Measurements from ENCODE around the gene PTK6.
A peak's percentile ranks its signal among the peaks of the same experiment; 100 is the strongest.
"Not testable (repeated sequence)": the region's sequence is repeated elsewhere in the genome, so short reads cannot be mapped to it uniquely, and the experiment has no call there.

The PTK6 gene

DNA sequence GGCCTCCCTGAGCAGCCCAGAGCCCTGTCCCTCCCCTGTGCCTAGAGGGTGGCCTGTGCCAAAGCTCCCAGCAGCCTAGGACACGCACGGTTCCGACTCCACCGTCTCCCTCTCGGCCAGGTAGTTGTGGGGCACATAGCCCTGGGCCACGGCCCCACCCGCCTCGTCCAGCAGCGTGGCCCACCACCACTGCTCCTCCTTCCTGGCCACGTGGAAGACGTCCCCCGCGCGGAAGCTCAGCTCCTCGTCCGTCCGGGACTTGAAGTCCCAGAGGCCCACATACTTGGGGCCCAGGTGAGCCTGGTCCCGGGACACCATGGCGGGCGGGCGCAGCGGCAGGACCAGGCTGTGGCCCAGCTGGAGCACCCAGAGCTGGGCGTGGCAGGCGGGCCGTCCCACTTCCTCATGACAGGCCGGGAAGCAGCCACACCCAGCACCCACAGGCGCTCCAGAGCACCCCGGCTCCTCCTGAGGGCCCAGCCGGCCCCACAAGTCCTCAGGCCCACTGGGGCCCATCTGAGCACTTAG, at the start of gene PTK6:
Gene PTK6, minus strand, starts transcription at position 380 of the 528 bp plus-strand sequence. Its CDS starts 62 bp downstream, at position 318.
- DNase-seq: no peak

DNA sequence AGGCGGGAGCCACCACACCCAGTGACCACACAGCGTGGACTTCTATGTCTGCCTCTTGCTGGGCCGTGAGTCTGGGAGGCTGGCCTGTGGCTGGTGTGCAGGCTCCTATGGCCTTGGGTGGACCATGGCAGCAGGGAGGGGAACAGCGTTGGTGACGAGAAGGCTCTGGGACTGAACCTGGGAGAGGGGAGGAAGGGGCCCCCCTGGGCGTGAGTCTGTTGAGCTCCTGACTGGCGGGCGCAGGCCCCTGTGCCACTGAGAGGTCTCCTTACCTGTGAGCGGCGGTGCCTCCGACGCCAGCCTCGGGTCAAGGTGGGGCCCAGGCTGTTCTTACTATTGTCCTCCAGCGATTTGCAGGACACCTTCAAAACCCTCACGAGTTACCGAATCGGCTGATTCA, 49.6 kb upstream of the PTK6 start:
- DNase-seq: no peak

DNA sequence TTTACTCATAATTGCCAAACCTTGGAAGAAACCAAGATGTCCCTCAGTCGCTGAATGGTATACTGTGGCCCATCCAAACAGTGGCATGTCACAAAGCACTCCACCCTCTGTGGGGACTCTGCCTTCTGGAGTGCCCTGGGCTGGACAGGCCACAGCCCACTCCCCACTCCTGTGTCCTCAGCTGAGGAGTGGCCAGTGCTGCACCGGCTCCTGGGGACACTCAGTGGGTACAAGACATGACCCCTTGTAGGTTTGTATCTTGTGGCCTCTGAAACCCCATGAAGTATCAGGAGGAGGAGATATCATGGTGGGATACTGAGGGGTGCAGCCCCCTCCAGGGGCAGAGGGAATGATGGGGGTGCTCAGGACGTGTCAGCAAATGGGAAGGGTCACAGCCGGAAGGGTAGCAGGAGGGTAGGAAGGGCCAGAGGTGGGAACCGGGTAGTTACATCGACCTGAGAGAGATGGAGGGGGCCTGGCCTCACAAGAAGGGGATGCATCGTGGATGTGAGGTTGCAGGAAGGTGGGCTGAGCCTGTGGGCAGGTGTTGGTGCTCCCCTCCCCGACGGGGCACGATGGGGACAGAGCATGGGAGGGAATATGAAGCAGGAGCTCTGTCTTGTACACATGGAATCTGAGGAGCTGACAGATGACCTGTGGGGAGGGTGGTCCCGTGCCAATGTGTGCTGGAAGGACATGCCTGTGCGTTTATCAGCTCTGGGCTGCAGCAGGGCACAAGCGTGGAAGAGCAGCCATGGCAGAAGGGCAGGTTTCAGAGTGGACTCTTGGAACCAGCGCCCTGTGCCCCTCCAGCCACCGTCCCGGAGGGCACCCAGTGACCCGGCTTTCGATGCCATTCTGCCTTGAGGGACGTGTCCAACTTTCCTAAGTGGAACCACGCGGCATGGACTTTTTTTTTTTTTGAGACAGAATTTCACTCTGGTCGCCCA, 48.7 kb upstream of the PTK6 start:
- no peak for DNase-seq

DNA sequence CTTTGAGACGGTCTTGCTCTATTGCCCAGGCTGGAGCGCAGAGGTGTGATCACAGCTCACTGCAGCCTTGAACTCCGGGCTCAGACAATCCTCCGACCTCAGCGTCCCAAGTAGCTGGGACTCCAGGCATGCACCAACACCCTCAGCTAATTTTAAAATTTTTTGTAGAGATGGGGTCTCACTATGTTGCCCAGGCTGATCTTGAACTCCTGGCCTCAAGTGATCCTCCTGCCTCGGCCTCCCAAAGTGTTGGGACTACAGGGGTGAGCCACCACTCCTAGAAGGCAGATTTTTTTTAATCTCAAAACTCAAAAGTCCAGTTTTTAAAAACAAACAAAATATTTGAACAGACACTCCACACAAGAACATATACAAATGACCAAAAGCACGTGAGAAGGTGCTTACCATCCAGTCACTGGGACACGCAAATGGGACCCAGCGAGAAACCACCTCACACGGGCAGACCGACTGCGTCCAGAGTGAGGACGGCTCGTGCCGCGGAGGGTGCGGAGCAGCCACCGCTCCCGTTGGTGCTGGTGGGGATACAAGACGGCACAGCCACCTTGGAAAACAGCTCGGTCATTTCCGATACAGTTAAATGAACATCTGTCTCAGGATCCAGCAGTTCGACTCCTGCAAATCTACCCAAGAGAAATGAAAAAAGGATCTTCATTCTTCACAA, 45.3 kb upstream of the PTK6 start:
- no peak for DNase-seq

DNA sequence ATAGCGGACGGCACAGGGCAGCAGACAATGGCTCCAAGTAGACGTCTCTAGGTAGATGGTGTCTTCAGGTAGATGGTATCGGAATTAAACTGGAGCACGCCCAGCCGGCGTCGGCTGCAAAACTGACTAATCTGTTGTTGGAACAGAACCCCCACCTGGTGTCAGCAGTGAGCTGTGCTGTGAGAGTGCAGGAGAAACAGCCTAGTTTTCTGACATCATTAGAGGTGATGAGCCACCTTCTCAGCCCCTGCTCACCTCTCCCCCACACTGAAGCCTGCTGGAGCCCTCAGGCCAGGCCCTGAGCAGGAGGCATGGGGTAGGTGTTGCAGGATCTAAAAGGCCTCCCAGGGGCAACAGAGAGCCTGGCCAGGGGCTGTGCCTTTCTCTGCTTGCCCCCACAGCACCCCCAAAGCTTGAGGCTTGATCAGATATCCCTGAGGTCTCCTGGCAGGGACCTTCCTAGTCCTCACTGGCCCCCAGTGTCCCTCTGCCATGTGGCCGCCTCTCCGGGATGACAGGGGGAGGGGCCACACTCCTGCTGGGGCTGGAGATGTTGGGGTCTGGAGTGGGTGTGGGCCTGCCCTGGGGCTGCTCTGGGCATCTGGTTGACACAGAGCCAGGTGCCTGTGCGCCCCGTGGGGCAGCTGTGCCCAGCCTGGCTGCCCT, 43.8 kb upstream of the PTK6 start:
- DNase-seq: peak; percentile 16

DNA sequence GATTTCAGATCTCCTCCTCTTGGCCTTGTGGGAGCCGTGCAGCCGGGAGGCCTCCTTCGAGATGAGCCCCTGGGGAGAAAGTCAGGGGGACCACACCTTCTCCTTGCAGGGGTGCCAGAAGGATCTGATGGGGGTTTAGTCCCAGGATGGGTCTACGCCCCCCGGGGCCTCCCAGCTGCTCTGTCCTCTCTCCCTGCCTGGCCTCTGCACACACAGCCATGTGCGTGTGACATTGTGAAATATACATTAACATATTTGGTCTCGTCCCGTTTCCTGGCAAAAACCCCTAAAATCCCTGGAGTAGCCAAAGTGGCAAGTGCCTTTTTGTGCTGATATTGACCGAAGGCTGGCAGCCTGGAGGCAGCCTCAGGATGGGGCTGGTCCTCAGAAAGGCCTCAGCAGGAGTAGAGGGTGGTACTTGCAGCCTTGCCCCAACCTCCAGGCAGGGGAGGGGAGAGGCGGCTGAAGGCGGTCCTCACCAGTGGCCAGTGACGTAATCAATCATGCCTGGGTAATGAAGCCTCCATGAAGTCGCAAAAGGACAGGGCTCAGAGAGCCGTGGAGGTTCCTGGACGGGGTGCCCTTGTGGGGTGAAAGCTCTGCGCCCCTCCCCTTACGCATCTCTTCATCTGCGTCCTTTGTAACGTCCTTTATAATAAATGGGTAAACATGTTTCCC, 42.0 kb upstream of the PTK6 start:
- no peak for DNase-seq

DNA sequence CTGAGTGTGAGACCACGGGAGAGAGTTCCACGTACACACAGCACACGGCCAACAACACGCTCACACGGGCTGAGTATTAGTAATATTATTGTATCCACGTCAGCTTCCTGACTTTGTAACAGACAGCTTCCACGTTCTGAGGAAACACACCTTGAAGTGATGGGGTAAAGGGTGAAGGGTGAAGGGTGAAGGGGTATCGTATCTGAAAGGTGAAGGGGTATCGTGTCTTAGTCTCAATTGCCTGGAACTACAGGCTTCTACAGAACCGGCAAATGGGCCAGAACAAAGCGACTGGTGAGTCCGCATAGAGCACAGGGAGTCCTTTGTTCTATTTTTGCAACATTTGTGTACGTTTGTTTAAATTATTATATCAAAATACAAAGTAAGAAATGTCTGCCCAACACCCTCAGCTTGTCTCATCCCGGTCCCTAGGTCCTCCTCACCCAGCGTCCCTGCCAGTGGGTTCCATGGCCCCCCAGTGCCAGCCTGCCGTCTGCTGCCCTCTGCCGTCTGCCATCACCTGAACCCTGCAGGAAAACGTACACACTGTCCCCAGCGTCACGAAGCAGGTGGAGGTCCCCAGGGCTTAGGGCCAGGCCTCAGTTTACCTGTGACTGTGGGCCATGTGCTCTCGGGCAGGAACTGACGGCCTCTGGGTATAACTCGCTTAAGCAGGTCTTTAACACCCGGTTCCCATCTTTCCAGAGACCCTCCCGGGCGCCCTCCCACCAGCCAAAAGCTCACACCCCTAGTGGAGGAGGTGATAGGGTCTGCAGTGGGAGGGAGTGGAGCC, 41.2 kb upstream of the PTK6 start:
- no peak for DNase-seq

DNA sequence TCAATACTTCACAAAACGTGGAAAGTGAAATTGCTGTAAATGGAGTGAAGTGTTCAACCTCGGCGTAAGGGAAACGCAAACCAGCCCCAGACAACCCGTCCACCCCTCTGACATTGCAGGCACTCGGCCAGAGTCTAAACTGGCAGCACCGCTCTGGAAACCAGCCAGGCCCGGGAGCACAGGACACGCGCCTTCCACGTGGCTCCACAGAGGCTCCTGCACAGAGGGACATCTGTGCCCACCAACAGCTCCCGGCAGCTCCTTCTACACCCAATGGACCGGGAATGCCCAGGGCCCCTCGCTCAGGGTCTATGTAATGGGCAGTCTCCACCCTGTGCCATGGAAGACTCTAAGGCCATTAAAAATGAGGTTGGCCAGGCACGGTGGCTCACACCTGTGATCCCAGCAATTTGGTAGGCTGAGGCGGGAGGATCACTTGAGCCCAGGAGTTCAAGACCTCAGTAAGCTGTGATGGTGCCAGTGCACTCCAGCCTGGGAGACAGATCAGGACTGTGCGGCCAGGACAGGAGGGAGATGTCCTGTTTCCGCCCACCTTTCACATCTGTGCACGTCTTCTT, 40.2 kb upstream of the PTK6 start:
- DNase-seq: no peak

DNA sequence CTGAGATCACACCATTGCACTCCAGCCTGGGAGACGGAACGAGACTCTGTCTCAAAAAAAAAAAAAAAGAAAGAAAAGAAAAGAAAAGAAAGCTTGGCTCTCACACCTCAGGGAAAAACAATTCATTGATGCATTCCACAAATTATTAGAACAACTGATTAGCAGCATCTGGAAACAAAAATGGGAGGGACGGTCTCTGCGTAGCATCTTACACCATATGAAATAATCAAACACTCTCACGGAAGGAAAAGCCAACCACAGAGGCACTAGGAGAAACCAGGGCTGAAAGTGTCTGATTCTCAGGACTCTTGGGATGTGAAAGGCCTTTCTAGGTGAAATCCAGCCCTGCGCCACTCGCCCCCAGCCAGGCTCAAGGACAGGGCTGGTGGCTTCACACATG, 39.1 kb upstream of the PTK6 start:
- DNase-seq: no peak

DNA sequence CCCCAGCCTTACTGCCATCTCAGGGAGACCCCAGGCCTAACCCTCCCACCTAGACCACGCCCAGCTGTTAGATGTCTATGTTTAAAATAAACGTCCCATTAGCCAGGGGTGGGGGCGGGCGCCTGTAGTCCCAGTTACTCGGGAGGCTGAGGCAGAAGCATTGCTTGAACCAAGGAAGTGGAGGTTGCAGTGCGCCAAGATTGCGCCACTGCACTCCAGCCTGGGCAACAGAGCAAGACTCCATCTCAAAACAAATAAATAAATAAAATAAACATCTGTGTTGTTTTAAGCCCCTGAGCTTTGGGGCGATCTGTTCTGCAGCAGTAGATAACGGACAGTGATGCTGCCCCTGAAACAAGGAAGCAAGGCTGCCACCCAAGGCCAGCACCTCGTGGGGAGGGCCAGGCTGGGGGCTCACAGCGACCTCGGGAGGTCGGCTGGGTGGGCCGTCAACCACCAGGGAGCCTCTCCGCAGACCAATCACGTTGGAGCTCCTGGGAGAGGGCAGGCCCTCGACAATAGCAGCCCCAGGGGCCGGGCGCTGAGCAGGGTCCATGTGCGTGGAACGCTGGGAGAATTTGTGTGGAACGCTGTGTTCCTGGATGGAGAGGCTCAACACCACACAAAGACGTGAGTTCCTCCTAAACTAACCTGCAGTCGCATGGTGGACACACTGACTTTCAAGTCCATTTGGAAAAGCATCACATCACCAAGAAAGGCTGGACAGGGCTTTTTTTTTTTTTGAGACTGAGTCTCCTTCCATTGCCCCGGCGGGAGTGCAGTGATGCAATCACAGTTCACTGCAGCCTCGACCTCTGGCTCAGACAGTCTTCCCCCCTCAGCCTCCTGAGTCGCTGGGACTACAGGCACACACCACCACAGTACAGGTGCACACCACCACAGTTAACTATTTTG, 37.9 kb upstream of the PTK6 start:
- no peak for DNase-seq

DNA sequence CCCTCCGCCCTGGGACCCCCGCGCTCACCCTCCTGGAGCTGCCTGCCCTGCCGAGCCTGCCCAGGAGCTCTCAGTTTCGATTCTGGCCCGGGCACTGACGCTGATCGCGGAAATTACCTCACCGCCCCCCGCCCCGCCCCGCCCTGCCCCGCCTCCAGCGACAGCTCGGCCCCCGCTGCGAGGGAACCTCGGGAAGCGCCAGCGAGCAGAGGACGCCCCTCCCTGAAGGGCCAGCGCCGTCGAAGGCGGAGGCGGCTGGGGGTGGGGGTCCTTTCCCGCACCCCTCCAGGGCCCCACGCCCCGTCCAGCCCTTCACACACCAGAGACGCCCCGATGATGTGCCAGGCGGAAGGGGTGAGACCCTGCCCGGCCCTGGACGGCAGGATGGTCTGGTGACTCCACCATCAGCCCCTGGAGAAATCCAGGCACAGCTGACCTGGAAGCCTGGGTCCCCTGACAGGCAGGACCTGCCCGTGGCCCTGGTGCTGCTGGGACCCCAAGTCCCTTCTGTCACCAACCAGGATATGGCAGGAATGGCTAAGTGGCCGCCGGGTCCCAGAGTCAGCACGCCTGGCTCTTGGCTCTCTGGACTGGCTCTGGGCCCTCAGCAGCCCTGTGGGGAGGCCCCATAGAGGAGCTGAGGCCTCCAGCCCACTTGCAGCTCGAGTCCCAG, 37.1 kb upstream of the PTK6 start, which contains the start of gene HELZ2:
Gene HELZ2, minus strand, starts transcription at position 84 of the 673 bp plus-strand sequence. CDS start 1,854 bp downstream, outside the sequence.
- DNase-seq: no peak

DNA sequence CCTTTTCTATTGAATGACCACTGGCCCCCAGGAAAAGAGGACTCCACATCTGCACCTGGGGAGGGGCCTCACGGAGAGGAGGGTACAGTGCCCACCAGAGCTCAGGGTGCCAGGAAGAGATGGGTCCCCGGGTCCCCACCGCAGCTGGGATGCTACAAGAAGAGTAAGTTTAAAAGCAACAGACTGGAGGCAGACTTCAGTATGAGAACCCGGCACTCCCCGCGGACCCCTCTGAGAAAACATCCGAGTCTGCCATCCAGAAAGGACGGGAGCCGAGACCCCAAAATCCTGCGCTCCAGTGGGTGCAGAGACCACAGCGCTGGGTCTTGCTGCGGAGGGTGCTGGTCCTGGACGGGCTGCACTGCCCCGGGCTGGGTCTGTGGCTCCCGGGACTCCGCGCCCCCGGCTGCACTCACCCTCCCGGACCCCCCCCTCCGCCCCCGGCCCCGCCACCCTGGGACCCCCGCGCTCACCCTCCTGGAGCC, 36.5 kb upstream of the PTK6 start:
- DNase-seq: no peak

DNA sequence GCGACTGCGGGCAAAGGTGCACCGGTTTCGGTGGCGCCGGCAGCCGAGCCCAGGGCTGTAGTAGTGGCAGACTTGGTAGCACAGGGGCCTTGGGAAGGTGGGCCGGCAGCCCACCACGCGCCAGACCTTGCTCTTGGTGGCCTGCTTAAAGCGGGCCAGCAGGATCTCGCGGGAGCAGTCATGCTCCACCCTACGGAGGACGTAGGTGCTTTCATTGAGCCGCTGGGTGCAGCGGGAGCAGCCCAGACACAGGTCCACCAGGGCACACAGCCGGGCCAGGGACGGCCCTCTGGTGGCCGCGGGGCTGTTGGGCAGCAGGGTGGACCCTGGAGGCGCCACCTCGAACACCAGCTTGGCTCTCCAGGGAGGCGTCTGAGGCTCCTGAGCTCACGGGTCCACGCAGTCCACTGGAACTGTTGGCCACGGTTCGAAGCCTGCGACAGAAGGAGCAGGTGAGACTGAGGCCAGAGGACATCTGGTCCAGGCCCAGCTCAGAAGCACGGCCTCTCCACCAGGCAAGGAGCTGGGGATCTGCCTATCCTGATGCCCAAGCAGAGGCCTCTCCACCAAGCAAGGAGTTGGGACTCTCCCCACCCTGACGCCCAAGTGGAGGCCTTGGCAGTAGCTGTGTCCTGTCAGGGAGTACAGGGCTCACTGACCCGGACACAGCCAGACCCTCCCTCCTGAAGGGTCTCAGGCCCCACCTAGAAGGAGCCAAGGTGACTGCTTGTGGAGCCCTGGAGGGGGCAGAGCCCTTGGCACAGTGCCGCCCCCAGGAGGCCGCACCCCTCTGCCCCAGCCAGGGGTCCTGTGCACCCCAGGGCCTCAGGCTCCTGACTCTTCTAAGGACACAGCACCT, 35.8 kb upstream of the PTK6 start:
- DNase-seq: no peak

DNA sequence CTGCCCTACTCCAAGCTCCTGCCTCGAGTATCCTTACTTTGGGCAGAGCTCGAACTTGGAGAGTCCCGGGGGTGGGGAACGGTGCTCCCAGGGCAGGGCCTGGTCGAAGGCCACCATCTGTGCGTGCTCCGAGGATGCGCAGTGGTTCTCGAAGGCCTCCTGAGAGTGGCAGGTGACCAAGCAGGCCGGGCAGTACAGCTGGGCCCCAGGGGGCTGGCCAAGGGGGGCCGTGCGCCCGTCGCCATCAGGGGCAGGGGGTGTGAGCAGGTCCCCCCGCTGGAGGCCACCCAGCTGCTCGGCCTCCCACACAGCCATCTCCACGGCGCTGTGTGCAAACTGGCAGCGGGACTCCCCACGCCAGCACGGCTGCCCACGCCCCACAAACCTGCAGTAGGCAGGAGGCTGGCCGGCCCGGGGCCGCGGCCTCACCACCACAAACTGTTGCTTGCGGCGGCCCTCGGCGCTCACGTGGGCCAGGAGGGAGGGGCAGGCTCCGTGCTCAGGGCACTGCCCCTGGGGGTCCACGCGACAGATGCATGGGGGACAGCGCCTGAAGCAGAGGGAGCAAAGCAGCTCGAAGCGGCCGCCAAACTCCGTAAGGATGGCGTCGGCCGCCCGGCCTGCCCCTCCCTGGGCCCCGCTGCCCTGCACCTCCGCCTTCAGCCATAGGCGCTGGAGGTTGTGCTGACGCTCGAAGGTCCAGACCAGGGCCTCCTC, 35.1 kb upstream of the PTK6 start:
- no peak for DNase-seq

DNA sequence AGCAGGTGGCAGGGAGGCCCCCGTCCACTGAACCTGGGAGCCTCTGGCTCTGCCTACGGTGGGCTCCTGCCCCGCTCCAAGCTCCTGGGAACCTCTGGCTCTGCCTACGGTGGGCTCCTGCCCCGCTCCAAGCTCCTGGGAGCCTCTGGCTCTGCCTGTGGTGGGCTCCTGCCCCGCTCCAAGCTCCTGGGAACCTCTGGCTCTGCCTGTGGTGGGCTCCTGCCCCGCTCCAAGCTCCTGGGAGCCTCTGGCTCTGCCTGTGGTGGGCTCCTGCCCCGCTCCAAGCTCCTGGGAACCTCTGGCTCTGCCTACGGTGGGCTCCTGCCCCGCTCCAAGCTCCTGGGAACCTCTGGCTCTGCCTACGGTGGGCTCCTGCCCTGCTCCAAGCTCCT, 33.9 kb upstream of the PTK6 start:
- DNase-seq: not testable (repeated sequence)

DNA sequence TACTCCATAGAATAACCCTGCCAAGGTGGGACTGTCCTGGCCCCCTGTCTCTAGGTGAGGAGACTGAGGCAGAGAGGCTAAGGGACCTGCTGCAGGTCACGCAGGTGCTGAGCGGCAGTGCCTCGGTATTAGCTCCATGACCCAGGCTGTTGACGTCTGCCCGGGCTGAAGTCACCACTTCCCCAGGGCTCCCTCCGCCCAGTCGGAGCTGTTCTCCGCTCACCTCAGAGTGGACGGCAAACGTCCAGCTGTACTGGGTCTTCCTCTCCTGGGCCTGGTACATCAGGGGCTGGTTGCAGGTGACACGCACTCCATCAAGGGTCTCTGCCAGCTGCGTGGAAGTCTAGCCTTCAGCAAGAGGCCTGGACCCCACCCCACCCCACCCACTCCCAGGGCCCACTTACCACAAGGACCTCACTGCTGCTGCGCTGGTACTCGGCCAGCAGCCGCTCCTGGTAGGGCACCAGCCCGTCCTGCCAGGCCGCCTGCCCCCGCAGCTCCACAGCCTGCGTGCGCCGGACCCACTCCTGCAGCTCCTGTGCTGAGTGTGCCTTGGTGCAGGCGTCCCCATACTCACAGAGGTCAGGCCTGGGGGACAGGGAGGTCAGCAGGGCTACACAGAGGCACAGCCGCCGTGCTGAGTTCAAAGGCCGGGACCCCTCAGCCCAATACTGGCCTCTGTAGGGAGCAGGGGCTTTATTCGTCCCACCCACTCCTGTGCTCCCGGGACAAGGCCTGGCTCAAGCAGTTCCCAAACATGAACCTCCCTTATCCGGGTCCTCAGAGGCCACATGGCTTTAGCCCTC, 33.3 kb upstream of the PTK6 start:
- no peak for DNase-seq

Measured in KG1 (cell line).